NCI-H526 treated with DMSO at 0.1 percent for 48 hours (cell line): ENCODE data around the gene YWHAG.
A peak's percentile ranks its signal among the peaks of the same experiment; 100 is the strongest.
"Not testable (repeated sequence)": the region's sequence is repeated elsewhere in the genome, so short reads cannot be mapped to it uniquely, and the experiment has no call there.

Experiments
- DNase-seq: peaks from one replicate; lab custom pipeline; 2025; lab: John Stamatoyannopoulos, UW

YWHAG gene

DNA sequence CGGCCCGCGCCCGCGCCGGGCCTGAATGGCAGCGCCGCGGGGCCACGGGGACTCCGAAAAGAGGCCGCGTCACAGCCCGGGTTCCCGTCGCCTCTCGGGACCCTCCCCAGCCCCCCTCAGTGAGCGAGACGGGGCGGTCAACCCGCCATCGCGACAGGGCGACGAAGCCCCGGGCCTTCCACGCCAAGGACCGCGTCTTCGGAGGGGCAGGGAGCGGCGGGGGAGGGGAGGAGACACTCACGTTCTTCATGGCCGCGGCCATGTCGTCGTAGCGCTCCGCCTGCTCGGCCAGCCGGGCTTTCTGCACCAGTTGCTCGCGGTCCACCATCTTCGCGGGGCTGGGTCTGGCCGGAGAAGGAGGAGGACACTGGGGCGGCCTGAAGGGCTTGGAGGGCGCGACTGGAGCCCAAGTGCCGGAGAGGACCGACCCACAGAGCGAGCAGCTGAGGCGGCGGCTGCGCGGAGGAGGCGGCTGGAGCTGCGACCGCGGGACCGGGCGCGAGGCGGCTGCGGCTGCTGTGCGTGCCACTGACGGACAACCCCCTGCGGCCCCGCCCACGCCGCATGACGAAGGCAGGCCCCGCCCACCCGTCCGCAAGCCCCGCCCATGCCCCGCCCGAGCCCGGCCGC, at the start of gene YWHAG:
Gene YWHAG, minus strand, starts transcription at position 511 of the 630 bp plus-strand sequence. Its CDS starts 183 bp downstream, at position 328.
- DNase-seq, result peak; percentile 93

- no peak for DNase-seq
Measured at GRCh38 chr7:76408121-76408560, 49.4 kb upstream of the YWHAG start.

GRCh38 chr7:76407718-76408117, 48.9 kb upstream of the YWHAG start:
- no peak for DNase-seq

- DNase-seq, result no peak
Measured at GRCh38 chr7:76405738-76406137, 46.9 kb upstream of the YWHAG start.

- DNase-seq, result no peak
Measured at GRCh38 chr7:76403780-76404494, 45.1 kb upstream of the YWHAG start.

- DNase-seq, result not testable (repeated sequence)
Measured at GRCh38 chr7:76403097-76403496, 44.3 kb upstream of the YWHAG start.

DNA sequence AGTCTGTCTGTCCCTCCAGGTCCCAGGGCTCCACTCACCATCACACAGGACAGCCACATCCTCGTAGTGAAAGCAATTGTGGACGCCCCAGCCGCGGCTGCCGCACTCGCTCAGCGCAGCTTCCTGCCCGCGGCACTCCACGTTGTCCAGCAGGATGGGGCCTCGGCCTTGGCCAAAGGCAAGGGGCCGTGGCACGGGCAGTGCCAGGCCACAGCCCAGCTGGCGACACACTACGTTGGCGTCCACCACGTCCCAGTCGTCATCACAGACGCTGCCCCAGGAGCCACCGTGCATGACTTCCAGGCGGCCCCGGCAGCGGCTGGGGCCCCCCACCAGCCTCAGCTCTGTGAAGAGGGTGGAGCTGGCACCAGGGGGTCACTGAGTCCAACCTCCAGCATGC, 41.5 kb upstream of the YWHAG start:
- no peak for DNase-seq

DNA sequence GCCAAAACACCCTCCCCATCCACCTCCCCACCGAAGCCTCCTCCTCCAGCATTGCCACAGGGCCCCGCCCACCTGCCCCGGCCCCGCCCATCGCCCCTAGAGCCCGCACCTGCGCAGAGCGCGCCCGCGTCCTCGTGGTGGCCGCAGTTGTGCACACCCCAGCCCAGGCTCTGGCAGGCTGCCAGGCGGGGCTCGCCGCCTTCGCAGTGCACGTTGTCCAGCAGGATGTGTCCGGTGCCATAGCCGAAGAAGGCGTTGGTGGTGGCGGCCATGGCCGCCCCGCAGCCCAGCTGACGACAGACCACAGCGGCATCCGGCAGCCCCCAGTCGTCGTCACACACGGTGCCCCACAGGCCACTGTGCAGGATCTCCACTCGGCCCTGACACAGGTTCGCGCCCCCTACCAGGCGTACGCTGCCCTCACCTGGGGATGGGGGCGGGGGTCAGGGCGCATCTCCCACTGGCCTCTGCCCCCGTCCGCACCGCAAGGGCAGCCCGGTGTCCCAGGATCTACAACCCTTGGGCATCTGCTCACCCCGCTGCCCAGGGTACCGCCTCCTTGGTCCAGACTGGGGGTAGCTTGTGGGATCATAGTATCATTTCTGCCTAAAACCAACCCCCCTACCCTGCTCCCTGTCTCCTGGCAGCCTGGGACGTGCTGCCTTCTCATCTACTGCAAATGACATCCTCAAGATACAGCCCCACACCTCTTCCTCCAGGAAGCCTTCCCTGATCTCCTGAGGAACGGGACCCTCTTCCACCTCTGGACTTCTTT, 38.8 kb upstream of the YWHAG start:
- DNase-seq, result peak; percentile 32

DNA sequence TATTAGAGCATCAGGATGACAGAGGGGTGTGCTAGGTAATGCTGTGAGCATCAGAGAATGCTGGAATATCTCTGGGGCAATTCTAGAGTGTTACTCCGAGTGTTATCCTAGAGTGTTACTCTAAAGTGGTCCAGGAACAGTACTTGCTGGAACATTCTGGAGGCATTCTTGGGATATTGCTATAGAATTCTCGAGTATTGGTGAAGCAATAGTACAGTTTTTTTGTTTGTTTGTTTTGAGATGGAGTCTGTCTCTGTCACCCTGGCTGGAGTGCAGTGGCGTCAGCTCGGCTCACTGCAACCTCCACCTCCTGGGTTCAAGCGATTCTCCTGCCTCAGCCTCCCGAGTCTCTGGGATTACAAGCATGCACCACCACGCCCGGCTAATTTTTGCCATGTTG, 38.1 kb upstream of the YWHAG start:
- no peak for DNase-seq

- peak; percentile 46 for DNase-seq
Measured at GRCh38 chr7:76395965-76396726, 37.4 kb upstream of the YWHAG start.

DNA sequence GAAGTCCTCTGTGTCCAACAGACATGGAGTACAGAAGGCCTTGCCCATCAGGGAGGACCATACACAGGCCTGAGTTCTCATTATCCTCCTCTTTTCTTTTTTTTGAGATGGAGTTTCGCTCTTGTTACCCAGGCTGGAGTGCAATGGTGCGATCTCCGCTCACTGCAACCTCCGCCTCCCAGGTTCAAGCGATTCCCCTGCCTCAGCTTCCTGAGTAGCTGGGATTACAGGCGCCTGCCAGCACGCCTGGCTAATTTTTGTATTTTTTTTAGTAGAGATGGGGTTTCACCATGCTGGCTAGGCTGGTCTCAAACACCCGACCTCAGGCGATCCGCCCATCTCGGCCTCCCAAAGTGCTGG, 36.8 kb upstream of the YWHAG start:
- DNase-seq, result not testable (repeated sequence)

DNA sequence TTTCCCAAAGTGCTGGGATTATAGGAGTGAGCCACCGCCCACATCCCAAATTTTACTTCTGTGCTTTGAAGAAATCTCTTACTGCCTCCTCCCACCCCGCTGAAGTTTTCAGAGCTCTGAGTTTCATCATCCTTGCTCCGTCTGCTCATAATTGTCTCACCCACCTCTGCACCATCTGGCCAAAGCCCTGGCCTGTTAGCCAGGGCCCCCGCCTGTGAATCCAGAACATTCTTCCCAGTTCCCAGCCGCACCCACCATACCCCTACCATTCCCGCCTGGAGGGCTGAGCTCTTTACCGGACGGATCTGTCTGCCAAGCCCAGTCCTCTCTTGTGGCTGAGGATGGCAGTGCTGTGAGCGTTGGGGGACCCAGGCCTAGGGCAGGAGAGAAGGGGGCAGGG, 36.2 kb upstream of the YWHAG start:
- DNase-seq, result no peak

DNA sequence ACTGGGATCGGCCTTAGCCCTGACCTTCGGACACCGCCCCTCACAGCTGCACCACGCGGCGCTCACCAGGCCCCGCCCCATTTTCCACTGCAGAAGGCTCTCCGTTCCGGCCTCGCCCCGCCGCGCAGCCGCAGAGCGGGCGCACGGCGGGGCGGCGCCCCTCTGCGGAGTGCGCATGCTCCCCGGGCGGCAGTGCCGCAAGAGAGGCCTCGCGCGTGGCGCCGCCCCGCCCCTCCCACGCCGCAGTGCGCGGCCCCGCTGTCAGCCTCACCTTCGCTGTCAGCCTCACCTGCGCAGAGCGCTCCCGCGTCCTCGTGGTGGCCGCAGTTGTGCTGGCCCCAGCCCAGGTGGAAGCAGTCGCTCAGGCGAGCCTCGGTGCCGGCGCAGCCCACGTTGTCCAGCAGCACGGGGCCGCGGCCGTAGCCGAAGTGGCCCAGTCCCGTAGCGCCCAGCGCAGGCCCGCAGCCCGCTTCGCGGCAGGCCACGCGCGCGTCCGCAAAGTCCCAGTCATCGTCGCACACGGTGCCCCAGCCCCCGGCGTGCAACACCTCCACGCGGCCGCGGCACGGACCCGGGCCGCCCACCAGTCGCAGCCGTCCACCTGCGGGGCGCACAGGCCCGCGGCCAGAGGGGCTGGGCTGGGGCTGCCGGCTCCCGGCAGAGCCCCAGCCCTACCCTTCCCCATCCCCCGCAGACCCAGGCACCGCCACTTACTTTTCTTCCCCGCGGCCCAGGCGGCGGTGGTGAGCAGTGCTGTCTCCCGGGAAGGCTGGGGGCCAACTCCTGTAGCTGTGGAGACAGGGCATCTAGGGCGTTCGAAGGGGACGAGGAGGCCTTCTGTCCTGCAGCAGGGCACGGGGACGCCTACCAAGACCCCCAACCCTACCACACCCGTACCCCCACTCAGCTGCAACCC, 34.6 kb upstream of the YWHAG start:
- peak; percentile 91 for DNase-seq

- no peak for DNase-seq
Measured at GRCh38 chr7:76392531-76393115, 33.8 kb upstream of the YWHAG start.

GRCh38 chr7:76390092-76390491, 31.3 kb upstream of the YWHAG start:
- DNase-seq, result no peak

DNA sequence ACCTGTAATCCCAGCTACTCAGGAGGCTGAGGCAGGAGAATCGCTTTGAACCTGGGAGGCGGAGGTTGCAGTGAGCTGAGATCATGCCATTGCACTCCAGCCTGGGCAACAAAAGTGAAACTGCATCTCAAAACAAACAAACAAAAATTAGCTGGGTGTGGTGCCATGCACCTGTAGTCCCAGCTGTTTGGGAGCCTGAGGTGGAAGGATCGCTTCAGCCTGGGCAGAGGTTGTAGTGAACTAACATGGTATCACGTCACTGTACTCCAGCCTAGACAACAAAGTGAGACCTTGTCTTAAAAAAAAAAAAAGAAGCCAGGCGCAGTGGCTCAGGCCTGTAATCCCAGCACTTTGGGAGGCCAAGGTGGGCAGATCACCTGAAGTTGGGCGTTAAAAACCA, 29.0 kb upstream of the YWHAG start:
- not testable (repeated sequence) for DNase-seq

DNA sequence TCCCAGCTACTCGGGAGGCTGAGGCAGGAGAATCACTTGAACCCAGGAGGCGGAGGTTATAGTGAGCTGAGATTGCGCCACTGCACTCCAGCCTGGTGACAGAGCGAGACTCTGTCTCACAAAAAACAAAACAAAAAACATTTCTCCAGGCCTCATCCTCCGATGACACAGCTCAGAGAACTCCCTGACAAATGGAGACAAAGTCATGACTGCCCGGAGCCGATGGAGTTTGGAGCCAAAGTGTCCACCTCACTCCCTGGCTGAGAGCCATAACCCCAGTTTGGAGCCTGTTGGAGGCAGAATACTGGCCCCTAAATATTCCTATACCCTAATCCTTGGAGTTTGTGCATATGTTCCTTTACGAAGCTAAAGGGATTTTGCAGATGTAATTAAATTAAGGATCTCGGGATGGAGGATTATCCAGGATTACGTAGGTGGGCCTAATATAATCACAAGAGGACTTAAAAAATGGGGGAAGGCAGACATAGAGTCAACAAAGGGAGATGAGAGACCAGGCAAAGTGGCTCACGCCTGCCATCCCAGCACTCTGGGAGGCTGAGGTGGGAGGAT, 28.0 kb upstream of the YWHAG start:
- DNase-seq, result no peak

DNA sequence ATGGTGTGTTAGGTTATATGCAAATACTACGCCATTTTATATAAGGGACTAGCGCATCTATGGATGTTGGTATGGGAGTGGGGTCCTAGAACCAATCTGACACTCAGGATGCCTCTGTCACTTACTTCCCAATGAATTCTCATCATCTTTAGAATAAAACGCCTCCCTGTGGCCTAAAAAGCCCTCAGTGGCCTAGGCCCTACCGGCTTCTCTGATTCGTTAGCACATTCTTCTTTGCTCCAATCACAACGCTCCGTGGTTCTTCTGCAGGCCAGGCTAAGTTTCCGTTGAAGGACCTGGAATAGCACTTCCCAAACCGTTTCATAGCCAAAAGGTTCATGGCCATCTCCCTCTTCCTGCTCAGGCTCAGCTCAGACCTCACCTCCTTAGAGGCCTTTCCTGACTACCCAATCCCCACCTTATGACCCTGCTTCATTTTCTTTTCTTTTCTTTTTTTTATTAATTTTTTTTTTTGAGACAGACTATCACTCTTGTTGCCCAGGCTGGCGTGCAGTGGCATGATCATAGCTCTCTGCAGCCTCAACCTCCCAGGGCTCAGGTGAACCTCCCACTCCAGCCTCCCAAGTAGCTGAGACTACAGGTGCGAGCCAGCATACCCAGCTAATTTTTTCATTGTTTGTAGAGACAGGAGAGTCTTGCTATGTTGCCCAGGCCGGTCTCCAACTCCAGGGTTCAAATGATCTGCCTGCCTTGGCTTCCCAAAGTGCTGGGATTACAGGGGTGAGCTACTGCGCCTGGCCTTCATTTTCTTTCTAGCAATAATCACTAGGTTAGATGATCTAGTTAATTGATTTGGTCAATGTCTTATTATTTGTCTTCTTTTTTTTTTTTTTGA, 24.5 kb upstream of the YWHAG start:
- DNase-seq, result no peak

GRCh38 chr7:76381814-76382213, 23.0 kb upstream of the YWHAG start:
- DNase-seq, result no peak

- no peak for DNase-seq
Measured at GRCh38 chr7:76380623-76380966, 21.8 kb upstream of the YWHAG start.
